ENCODE measurements around the gene ATP6V0A1.

Gene ATP6V0A1

GRCh38 chr17:42527932-42528331, 69.3 kb downstream of the ATP6V0A1 start:
- Histone ChIP-seq H3K4me3 (replicated peaks; ENCODE audit: low read depth, low read length) (no peak overlapping the region), H3K27me3 (replicated peaks; ENCODE audit: control insufficient read depth, insufficient read depth, low read length) (no peaks in the 10 kb centered on the region), H3K36me3 (ENCODE audit: control insufficient read depth, insufficient read depth, low read length) (no peaks in the 10 kb centered on the region)
- DNase-seq (ENCODE audit: extremely low read depth, insufficient read length) = no peak
- no peak for TF ChIP-seq CTCF (IDR thresholded peaks at IDR 0.05; ENCODE audit: insufficient read depth, low read length, poor library complexity, severe bottlenecking)

GRCh38 chr17:42529061-42529460, 70.4 kb downstream of the ATP6V0A1 start:
- no peak for DNase-seq (ENCODE audit: extremely low read depth, insufficient read length)
- TF ChIP-seq CTCF (IDR thresholded peaks at IDR 0.05; ENCODE audit: insufficient read depth, low read length, poor library complexity, severe bottlenecking) = no peak
- Histone ChIP-seq H3K36me3 (ENCODE audit: control insufficient read depth, insufficient read depth, low read length) (no peaks in the 10 kb centered on the region), H3K4me3 (replicated peaks; ENCODE audit: low read depth, low read length) (no peak overlapping the region), H3K27me3 (replicated peaks; ENCODE audit: control insufficient read depth, insufficient read depth, low read length) (no peaks in the 10 kb centered on the region)

GRCh38 chr17:42530952-42531454, 72.3 kb downstream of the ATP6V0A1 start:
- no peak for TF ChIP-seq CTCF (IDR thresholded peaks at IDR 0.05; ENCODE audit: insufficient read depth, low read length, poor library complexity, severe bottlenecking)
- Histone ChIP-seq H3K27me3 (replicated peaks; ENCODE audit: control insufficient read depth, insufficient read depth, low read length) (no peaks in the 10 kb centered on the region), H3K36me3 (ENCODE audit: control insufficient read depth, insufficient read depth, low read length) (no peaks in the 10 kb centered on the region), H3K4me3 (replicated peaks; ENCODE audit: low read depth, low read length) (no peak overlapping the region)
- DNase-seq (ENCODE audit: extremely low read depth, insufficient read length) = no peak

GRCh38 chr17:42531455-42532354, 73.0 kb downstream of the ATP6V0A1 start:
- H3K36me3 ChIP-seq (ENCODE audit: control insufficient read depth, insufficient read depth, low read length) = no peaks in the 10 kb centered on the region
- no peaks in the 10 kb centered on the region for H3K27me3 ChIP-seq (replicated peaks; ENCODE audit: control insufficient read depth, insufficient read depth, low read length)
- peak overlapping the region; percentile 62 for H3K4me3 ChIP-seq (replicated peaks; ENCODE audit: low read depth, low read length)
- peak; percentile 78 for DNase-seq (ENCODE audit: extremely low read depth, insufficient read length)
- TF ChIP-seq CTCF (IDR thresholded peaks at IDR 0.05; ENCODE audit: insufficient read depth, low read length, poor library complexity, severe bottlenecking) = peak; percentile 36

- no peaks in the 10 kb centered on the region for H3K27me3 ChIP-seq (replicated peaks; ENCODE audit: control insufficient read depth, insufficient read depth, low read length)
- H3K36me3 ChIP-seq (ENCODE audit: control insufficient read depth, insufficient read depth, low read length) = peaks cover 6% of the 10 kb centered on the region
- DNase-seq (ENCODE audit: extremely low read depth, insufficient read length) = no peak
- TF ChIP-seq CTCF (IDR thresholded peaks at IDR 0.05; ENCODE audit: insufficient read depth, low read length, poor library complexity, severe bottlenecking) = no peak
- peak overlapping the region; percentile 69 for H3K4me3 ChIP-seq (replicated peaks; ENCODE audit: low read depth, low read length)
These were observed 76.7 kb downstream of the ATP6V0A1 start for GRCh38 chr17:42535155-42536047.

Measured in GM06990 (cell line).